GM18907 (cell line): ENCODE results near the gene SLX9.

Source experiments
- ATAC-seq: cut with Tn5 transposase; IDR thresholded peaks from one replicate; pipeline ENCODE4 v1.9.1; 2021; ENCODE audit warnings: mild to moderate bottlenecking, moderate library complexity; ENCODE audit not compliant: unreplicated experiment

SLX9 gene

DNA sequence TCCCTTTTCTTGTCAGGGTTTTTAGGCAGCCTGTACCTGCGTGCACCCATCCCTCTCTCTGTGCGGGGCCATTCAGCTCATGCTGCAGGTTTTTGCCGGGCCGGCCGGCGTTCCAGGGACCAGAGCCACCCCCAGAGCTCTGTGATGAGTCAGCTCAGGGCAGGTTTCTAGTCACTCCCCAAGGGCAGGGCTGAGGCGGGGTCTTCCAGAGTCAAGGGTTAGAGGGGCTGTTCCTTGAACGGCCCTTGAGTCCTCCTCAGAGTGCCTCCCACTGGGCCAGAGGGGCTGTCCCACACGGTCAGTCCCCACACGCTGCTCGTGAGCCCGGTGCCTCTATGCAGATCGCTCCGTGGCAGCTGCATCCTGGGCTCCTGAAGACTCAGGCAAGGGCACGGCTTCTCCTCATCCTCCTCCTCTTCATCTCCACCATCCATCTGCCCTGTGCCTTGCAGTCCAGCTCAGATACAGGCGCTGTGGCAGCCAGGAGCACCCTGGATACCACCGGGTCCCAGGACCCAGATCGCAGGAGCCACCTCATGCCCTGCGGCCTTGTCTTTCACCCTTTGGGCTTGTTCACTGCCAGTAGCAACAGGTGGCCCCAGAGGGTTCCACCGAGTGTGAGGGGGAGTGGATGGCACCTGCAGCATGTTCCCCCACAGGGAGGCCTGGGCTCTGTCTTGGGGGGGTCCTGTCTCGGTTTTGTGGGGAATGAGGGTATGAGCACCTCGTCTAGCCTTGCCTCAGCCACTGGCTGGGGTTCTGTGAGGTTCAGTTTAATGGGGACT, 17.4 kb downstream of the SLX9 start:
- no peak for ATAC-seq

DNA sequence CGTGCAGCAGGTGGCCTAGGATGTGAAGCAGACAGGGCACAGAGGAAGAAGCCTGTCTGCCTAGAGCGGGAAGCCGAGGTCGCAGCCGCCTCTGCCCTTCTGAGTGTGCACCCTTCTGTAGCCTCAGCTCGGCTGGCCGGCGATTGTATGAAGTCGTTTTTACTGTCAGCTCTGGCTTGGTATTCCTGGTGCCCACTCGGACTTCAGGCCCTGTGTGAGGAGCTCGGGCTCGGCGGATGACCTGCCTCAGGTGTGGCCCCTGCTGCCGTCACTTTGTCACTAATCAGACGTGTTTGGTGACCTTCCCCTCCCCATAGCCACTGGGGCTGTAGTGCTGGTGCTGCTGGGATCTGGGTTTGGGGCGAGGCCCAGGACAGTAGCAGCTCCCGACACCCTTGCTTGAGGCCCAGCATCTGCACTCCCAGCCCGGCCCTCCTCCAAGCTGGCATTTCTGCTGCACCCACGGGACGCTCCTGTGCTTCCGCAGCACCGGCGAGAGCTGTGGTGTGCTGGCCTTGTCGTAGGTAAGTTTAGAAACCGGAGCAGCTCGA, 18.1 kb downstream of the SLX9 start:
- no peak for ATAC-seq

DNA sequence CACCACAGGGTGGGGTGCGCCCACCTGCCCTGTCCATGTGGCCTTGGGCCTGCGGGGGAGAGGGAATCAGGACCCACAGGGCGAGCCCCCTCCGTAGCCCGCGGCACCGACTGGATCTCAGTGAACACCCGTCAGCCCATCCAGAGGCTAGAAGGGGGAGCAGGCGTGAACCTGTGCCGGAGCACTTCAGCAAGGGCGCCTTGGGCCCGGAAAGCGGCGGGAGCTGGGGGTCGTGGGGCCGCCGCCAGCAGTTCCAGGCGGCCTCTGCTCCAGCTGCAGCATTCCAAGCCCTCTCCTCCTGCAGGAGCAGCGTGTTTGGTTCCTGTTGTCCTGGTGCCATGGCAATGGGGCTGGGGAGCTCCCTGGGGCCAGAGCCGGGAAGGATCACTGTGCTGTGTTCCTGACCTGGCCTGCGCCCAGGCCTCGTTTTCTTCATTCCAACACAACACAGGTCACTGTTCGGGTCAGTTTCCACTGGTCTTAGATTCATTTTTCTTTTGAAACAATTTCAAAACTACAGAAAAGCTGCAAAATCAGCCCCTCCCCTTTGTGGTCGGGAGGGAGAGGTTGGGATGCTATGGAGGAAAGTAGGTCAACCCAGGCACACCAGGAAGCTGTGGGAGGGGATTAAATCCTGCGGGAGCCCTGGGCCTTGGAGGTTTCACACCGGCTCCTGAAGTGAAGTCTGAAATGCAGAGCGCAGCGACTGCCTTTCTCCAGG, 18.8 kb downstream of the SLX9 start:
- ATAC-seq, result no peak

DNA sequence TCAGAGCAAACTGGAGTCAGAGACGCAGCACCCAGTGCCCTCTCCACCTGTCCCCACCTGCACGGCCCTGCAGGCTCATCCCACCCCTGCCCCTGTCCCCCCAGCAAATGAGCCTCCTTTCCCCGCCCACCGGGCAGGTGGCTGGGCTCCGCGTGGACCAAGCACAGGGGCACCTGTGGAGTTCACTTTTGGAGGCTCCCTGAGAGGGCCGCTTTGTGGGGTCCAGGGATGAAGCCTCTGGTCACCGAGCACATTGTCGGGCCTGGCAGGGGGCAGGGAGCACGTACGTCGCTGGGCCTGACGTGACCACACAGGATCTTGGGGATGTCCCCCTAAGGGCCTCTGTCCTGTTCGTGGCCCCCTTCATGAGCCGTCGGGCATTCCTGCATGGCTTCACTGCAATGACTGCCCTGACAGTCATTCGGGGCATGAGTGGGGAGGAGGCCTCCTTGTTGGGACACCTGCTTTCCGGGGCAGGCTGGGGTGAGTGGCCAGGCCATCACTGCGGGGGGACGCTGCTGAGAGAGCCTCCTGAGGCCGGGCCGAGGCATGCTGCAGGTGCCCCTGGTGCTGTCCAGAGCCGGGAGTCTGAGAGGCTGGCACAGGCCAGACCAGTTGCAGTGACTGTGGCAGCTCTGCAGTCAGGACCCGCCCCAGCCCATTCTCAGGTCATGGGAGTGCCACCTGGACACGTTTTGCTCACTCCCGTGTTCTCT, 19.7 kb downstream of the SLX9 start:
- ATAC-seq, result no peak

DNA sequence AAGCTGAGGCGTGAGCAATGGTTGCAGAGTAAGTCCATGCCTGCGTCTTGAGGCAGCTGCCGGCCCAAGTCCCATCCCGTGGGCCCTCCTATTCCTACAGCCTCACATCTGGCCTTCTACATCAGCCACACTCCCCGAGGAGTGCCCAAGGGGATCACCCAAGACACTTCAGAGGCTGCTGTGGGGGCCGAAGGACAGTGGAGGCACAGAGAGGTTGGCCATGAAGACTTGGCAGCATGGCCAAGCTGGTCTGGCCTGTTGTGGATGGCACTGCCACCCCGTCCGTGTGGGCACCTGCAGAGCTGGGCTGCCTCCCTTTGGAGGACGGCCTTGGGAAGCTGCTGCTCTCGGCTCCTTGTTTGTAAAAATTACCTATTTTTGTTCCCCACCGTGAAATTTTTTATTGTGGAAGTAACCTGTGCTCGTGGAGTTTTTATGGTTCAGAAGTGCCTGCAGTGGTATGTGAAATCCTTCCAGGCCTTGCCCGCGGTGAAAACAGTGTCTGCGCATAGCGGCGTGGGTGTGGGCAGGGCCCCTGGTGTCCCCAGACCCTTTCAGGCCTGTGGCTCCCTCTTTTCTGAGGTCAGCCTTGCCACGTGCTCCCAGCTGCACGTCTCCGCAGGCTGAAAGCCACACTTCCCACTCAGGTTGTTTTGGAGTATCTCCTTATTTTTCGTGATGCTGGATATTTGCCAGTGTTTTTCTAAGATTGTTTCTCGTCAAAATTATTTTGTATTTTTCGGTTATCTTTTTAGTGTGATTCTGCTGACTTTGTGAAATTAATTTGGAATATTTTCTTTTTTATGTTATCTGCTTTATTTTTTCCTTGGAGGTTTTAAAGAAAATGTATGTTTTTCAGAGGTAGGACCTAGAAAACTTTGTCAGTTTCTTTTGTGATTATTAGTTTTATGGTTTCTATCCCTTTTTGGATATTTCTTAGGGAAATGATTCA, 20.6 kb downstream of the SLX9 start:
- no peak for ATAC-seq

DNA sequence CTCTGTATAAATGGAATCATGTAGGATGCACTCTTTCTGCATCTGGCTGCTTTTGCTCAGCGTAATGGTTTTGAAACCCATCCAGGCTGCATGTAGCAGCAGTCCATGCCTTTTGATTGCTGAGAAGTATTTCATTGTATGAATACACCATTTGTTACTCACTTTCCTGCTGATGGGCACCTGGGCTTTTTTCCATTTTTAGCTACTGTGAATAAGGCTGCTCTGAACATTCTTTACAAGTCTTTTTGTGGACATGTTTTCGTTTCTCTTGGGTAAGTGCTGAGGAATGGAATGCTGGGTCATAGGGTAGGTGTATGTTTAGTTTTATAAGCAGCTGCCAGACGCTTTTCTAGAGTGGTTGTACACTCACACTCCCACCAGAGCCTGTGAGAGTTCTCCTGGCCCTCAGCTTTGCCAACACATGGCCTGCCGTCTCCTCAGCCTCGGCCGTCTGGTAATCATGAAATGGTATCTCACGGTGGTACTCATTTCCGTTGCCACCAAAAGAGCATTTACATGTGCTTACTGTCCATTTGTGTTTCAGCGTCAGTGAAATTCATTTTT, 22.7 kb downstream of the SLX9 start:
- ATAC-seq, result no peak

DNA sequence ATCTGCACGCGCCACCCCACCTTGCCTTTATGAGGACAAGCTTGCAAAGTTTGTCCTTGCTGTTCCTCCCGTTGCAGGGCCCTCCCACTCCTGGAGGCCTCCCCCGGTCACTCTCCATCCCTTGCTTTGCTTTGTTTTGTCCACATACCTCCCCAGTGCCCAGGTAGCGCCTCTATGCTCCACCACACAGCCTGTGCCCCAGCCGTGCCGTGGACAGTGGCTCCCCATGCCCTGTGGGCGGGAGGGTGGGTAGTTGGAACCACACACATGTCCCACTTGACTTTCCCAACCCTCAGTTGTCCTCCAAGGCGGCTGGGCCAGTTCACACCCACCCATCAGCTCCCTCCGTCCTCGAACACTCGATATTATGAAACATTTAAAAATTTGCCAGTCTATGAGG, 24.6 kb downstream of the SLX9 start:
- ATAC-seq, result no peak

DNA sequence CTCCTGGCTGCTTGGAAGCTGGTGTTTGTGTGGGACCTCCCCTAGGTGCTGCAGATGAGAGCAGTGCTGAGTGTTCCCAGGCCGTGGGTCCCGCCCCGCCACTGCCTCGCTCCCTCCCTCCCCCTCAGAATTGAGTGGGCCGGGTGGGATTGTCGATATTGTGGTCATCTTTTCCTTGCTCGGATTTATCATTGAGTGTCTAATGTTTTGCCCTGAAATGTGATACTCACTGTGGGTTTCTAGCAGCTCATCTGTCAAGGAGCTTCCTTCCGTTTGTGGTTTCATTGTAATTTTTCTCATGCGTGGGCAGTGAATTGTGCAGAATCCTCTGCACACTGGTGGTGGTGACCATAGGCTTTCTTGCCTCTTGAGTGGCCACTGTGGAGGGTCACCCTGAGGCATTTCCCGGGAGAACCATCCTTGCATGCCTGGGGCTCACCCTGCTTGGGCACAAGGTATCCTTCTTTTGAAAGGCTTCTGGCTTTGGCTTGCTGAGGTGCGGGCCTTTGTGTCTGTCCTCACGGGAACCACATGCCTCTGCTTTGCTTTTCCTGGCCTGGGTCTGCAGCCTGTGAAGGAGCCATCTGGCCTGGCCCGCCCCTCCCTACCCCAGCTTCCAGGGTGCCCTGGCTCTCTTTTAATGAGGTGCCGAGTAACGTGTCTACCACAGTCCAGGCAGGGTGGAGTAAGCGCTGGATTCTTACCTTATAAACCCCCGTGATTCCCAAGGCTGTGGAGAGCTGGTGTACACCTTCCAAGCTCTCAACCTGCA, 25.6 kb downstream of the SLX9 start:
- no peak for ATAC-seq

DNA sequence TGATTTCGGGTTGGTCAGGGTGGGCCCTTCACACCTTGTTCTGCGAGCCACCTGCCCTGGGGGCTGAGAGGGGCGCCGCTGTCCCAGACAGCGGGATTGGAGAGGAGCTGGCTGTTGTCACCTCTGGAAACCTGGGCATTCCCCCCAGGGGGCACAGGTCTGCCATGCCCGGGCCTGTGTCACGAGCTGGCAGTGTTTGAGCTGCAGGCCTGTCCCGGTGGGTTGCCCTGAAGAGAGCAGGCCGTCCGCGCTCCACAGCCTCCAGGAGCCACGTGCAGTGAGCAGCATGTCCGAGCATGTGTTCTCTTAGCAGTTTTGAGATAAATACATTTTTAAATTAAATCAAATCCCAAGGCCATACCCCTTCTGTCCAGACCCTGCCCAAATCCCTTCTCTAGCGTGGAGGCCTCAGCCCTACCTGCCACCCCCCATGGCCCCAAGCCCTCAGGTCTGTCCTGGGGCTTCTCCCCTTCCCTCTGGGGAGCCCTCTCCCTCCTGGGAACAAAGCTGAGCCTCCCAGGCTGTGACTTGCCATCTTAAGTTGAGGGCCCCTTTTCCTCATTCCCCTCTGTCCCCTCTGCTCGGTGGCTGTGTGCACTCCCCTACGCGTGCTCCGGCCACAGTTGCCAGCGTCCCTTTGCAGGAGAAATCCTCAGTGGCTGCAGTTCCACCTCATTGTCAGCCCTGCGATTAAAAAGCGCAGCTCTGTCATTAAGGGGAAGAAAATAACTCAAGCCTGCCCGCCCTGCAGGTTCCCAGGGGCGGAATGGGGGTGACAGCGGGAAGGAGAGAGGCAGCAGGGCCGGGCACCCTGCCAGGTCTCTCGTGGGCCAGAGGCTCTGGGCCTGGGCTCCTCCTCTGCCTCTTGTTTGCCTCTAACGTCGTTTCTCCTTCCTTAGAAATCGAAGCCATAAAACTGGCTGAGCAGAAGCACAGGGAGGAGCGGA, 26.6 kb downstream of the SLX9 start:
- ATAC-seq, result no peak

DNA sequence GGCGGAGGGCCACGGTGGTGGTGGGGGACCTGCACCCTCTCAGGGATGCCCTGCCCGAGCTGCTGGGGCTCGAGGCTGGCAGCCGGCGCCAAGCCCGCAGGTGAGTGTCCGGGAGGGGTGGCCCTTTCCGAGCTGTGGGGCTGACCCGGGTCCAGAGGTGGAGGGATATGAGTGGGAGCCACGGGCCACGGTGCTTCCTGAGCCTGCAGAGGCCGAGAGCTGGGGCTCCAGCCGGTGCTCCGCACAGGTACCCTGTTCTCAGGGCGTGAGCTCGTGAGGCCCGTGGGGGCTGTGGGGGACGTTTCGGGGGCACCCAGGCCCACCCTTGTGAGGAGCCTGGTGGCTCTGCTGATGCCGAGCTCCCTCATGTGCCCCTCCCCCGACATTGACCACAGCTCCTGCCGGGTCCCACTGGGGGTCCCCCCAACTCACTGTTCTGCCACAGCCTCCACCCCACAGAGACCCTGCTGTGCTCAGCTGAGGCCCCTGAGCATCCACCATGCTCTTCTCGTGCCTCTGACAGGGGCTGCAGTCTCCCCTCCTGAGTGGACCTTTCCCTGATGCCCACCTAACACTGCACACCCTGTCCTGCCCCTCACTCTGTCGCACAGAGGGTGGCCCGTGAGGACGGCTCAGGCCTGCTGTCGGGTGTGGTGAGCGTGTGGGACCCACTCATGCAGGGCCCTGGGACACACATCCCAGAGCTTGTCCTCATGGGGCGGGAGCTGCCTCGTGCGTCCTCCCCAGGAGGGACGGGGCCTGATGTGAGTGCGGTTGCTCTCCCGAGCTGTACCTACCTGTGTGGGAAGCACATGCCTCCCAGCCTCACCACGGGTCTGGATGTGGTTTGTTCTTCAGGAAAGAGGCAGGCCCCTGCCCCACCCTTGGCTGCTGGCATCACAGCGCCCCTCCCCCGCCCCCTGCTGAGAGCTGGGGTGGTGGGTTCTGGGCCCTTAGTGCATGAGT, 27.5 kb downstream of the SLX9 start:
- no peak for ATAC-seq

DNA sequence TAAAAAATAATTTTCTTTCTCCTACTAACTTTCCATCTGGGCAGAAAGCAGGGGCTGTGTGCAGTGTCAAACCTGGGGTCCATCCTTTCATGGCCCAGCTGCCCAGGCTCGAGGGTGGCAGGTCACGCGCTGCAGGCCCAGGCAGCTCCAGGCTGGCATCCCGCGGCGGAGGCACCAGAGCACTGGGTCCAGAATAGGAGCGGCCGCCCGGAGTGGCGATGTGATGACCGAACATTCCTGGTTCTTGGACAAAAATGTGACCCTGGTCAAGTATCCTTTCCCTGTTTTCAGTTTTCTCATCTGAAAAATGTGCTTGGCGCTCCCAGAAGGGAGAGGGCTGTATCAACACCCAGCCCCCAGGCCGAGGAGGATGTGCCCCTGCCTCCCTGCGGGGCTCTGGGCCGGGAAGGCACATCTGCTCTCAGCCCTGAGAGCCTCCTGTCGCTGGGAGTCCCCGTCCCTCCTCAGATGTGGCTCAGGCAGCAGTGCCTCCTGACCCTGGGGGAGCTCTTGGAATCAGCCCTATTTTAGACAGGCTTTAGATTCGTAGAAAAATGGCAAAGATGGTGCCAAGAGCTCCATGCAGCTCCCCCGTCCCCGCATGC, 29.3 kb downstream of the SLX9 start:
- ATAC-seq, result no peak

DNA sequence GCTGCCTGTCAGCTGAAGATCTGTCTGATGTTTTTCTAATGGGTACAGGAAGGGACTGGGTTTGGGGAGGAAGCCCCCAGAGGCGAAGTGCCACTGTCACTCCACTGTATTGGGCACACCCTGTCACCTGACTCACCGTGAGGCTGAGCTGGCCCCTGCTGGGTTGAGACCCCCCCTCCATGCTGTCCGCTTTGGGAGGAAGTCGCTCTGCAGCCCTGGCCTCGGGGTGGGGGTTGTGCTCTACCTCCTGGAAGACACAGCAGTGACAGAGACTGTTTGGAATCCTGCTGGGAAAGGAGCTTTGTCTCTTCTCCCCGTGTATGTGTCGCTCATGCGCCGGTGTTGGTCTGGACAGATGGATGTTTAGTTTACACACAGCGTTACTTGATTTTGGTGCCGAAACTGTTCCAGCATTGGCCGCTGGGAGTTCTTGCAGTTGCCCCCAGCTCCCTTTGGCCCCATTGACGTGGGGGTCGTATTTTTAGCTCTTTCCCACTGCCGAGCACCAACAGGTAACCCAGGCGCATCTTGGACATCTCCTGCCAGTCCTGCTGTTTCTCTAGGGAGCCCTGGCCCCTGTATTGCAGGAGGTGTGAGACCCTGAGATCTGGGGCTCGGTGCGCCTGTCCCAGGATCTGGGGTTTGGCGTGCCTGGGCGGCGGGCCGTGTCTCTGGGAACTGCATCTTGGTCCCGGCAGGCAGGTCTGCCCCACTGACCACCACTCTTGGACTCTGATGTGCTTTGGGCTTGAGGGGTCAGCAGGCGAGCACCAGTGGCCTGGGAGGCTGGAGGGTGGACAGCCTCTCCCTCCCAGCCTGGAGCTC, 30.3 kb downstream of the SLX9 start:
- ATAC-seq, result no peak

DNA sequence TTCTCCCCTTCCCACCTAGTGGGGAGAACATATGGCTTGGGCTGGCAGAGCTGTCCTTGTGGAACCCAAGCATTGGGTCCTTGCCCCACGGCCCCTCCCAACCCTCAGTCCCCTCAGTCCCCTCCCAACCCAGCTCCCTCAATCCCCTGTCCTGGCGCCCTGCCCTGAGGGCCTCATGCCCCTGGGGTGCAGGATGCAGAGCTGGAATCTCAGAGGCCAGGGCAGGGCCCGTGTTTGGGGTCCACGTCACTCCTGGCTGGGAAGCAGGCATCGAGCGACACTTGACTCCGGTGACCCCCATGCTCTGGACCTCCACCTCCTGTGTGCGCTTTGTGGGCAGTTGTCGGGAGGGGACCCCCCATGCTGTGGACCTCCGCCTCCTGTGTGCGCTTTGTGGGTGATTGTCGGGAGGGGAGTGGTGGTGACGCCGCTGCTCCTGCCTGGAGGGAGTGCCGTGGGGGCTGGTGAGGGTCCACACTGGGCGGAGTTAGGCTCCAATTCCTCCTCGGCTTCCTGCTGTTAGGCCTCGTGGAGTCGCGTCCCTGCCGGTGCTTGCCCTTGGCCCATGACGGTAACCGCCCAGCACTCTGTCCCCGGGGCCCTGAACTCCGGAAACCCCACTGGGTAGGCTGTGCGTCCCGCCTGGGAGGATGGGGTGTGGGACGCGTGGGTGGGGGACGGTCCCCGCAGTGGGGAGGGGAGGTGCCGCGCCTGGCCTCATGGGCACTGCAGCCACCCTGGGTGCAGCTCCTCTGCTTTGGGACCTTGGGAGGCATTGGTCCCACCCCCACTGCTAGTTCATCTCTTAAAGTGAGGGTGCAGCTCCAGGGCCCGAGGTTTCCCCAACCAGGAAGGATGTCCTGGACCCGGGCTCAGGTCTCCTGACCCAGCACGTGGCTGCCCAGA, 31.2 kb downstream of the SLX9 start:
- no peak for ATAC-seq

DNA sequence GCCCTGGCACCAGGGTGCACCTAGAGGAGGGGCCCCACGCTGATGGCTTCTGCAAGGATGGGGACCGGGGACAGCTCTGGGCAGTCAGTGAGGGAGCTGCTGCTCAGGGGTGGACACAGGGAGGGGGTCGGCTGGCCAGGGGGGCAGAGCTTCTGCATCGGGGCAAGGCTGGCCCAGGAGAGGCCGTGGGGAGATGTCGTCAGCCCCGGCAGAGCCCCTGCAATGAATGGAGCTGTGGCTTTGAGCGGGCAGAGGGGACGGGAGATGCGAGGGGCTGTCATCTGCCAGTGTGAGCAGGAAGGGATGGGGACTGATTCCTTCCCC, 31.8 kb downstream of the SLX9 start:
- ATAC-seq, result no peak

DNA sequence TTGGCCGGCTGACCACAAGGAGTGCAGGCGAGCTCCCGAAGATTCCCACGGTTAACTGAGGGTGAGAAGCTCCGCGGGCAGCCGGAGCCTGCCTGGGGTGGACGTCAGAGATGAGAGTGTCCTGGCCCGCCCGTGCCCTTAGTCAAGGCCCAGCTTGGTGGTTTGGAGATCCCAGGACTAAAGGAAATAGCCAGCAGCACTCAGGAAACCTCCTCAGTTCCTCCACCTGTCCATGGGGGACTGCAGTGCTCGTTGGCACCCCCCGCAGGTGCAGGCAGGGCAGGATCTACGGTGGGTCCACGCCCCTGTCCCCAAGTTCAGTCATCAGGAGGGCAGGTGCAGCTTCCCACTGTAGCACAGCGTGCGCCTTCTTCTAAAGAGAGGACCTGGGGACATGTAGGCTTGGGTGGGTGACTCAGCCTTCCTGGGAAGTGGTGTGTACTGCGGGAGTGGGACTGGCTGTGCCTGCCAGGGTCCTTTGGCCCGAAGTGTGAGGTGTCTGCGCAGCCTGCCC, 32.5 kb downstream of the SLX9 start:
- ATAC-seq, result no peak
